Panc1 (cell line): Measurements from ENCODE around the gene CEP192.

ENCODE experiments used
- CTCF ChIP-seq: fragments of 450-650 bp; IDR thresholded peaks from 2 replicates; pipeline ENCODE4 v1.5.1; 2017; ENCODE audit warnings: mild to moderate bottlenecking
- POLR2AphosphoS5 ChIP-seq: IDR thresholded peaks from 2 replicates; pipeline ENCODE4 v1.6.1; 2012; ENCODE audit warnings: mild to moderate bottlenecking, low read depth, low read length, moderate library complexity
- REST ChIP-seq, 2 experiments: IDR thresholded peaks; 2 replicates each; pipeline ENCODE4 v1.6.1; 2011 to 2012; ENCODE audit warnings: low read depth in 2 of 2, control low read depth in 1 of 2, low read length in 1 of 2, mild to moderate bottlenecking in 1 of 2, moderate library complexity in 1 of 2; ENCODE audit not compliant: insufficient read depth in 1 of 2
- TCF7L2 ChIP-seq: IDR thresholded peaks from 2 replicates; pipeline ENCODE4 v1.6.1; 2011; ENCODE audit warnings: mild to moderate bottlenecking, low read depth, low read length, inconsistent platforms

- TF ChIP-seq CTCF (no peak), TCF7L2 (no peak), REST (IDR thresholded peaks at IDR 0.05; ENCODE audit: insufficient read depth in 1 of 2, low read depth in 2 of 2, low read length in 1 of 2) (no peak), POLR2AphosphoS5 (no peak)
Observed at GRCh38 chr18:13067966-13068365, 76.8 kb downstream of the CEP192 start.
